Endothelial cell of umbilical vein (primary cell): Measurements from ENCODE around the gene CLNS1A. TPM values are rescaled to one million over a fixed set of nuclear protein-coding genes. Genes with fewer than 3 reads are reported as not detected.

Experiments used
- BruUV-seq: library from RNA; stranded (reverse); fragments of 400-500 nt; replicated peaks from 2 replicates; lab custom pipeline; 2021; lab: Mats Ljungman, UMichigan
- CTCF ChIA-PET: fragments of 300-600, 350-600 bp; sonication (Branson Sonifier 250); formaldehyde crosslinking; loops from one replicate; lab custom pipeline; 2021; ENCODE audit warnings: antibody characterized with exemption, inconsistent platforms; lab: Charles Lee
- POLR2A ChIA-PET: fragments of 300-600, 350-600 bp; sonication (Branson Sonifier 250); formaldehyde crosslinking; loops from one replicate; lab custom pipeline; 2021; ENCODE audit warnings: antibody characterized with exemption, inconsistent platforms; lab: Charles Lee
- DNase-seq: peaks from one replicate; pipeline ENCODE4 v3.0.0-alpha.2; 2011; ENCODE audit warnings: low read depth, low spot score
- FAIRE-seq: peaks from 2 replicates; lab custom pipeline; 2011; peaks lifted over from hg19 to GRCh38; lab: Jason Lieb, UNC
- H2AFZ ChIP-seq: 2 replicates; pipeline ENCODE4 v1.6.0; 2012; ENCODE audit warnings: low read depth, low read length, control low read depth, inconsistent platforms
- H3K27ac ChIP-seq: 2 replicates; pipeline ENCODE4 v1.5.1; 2011; ENCODE audit warnings: low read depth, mild to moderate bottlenecking, control low read depth, low read length, moderate library complexity; ENCODE audit not compliant: insufficient read depth
- H3K27me3 ChIP-seq, 2 experiments: 2 replicates each; pipeline versions ENCODE4 v1.6.0 to v1.6.1; 2011; ENCODE audit warnings: low read length in 2 of 2, mixed read lengths in 1 of 2; ENCODE audit not compliant: control insufficient read depth in 2 of 2, insufficient read depth in 2 of 2
- H3K36me3 ChIP-seq, 2 experiments: 2 replicates in 1 of 2; 3 replicates in 1 of 2; pipeline ENCODE4 v1.5.1; 2011; ENCODE audit warnings: low read length in 2 of 2, mild to moderate bottlenecking in 1 of 2, moderate library complexity in 1 of 2; ENCODE audit not compliant: control insufficient read depth in 2 of 2, insufficient read depth in 2 of 2; ENCODE audit errors: extremely low read depth in 1 of 2
- H3K4me1 ChIP-seq: 3 replicates; pipeline ENCODE4 v1.5.1; 2011; ENCODE audit warnings: mild to moderate bottlenecking, low read length; ENCODE audit not compliant: control insufficient read depth, insufficient read depth; ENCODE audit errors: extremely low read depth
- H3K4me2 ChIP-seq: 2 replicates; pipeline ENCODE4 v1.6.1; 2011; ENCODE audit warnings: low read length, control low read depth, mixed read lengths; ENCODE audit not compliant: insufficient read depth
- H3K4me3 ChIP-seq, 3 experiments: fragments of 200-600 bp in 1 of 3; sonication (generic), shearing (Covaris generic) in 1 of 3; replicated peaks in 1 of 3; 2 replicates each; pipeline ENCODE4 v1.5.1; 2011 to 2016; ENCODE audit warnings: control low read depth in 3 of 3, low read length in 3 of 3, mild to moderate bottlenecking in 2 of 3, inconsistent platforms in 1 of 3, low read depth in 1 of 3, moderate library complexity in 1 of 3; ENCODE audit not compliant: insufficient read depth in 1 of 3
- H3K79me2 ChIP-seq: 2 replicates; pipeline ENCODE4 v1.6.0; 2012; ENCODE audit warnings: low read length, inconsistent platforms; ENCODE audit not compliant: control insufficient read depth, insufficient read depth
- H3K9ac ChIP-seq: replicated peaks from 2 replicates; pipeline ENCODE3; 2011; ENCODE audit warnings: low read length, control low read depth; ENCODE audit not compliant: insufficient read depth; ENCODE audit errors: extremely low read depth
- H3K9me1 ChIP-seq: replicated peaks from 3 replicates; pipeline ENCODE4 v1.6.0; 2011; ENCODE audit warnings: mild to moderate bottlenecking, low read length; ENCODE audit not compliant: control insufficient read depth, insufficient read depth; ENCODE audit errors: extremely low read depth
- H3K9me3 ChIP-seq: replicated peaks from 2 replicates; pipeline ENCODE4 v1.5.1; 2012; ENCODE audit warnings: low read length, inconsistent platforms; ENCODE audit not compliant: control insufficient read depth, insufficient read depth
- H4K20me1 ChIP-seq: replicated peaks from 2 replicates; pipeline ENCODE3; 2011; ENCODE audit warnings: mild to moderate bottlenecking, low read length; ENCODE audit not compliant: control insufficient read depth, insufficient read depth; ENCODE audit errors: extremely low read depth
- EZH2 ChIP-seq: IDR thresholded peaks from 2 replicates; pipeline ENCODE4 v1.6.1; 2012; ENCODE audit warnings: borderline replicate concordance, low read depth, mild to moderate bottlenecking, moderate library complexity, low read length, inconsistent platforms; ENCODE audit not compliant: severe bottlenecking
- FOS ChIP-seq: IDR thresholded peaks from 2 replicates; pipeline ENCODE4 v1.6.1; 2011; ENCODE audit warnings: mild to moderate bottlenecking, low read length, moderate library complexity, borderline replicate concordance; ENCODE audit not compliant: insufficient read depth
- GATA2 ChIP-seq: IDR thresholded peaks from 2 replicates; pipeline ENCODE4 v1.7.0; 2011; ENCODE audit warnings: low read depth, mild to moderate bottlenecking, moderate library complexity, mixed read lengths, low read length; ENCODE audit not compliant: insufficient read length, insufficient read depth
- JUN ChIP-seq: IDR thresholded peaks from 2 replicates; pipeline ENCODE4 v1.6.1; 2011; ENCODE audit warnings: borderline replicate concordance, low read depth; ENCODE audit not compliant: insufficient read length, insufficient read depth
- MYC ChIP-seq: IDR thresholded peaks from one replicate; pipeline ENCODE4 v1.6.1; 2011; ENCODE audit warnings: mild to moderate bottlenecking, low read depth, low read length
- POLR2AphosphoS5 ChIP-seq: IDR thresholded peaks from 2 replicates; pipeline ENCODE4 v1.6.1; 2012; ENCODE audit warnings: low read depth, mild to moderate bottlenecking, control low read depth, low read length, moderate library complexity; ENCODE audit not compliant: insufficient read depth
- dilution Hi-C: fragments of 300-500 bp; cut with MboI; formaldehyde crosslinking; loops from one replicate; pipeline ENCODE4 v1.15.0; 2019; ENCODE audit warnings: low sequenced_read_pairs; ENCODE audit not compliant: extremely low pct_ligation_motif_present
- intact Hi-C: fragments of 100-400 bp; cut with micrococcal nuclease; formaldehyde crosslinking; loops from one replicate; pipeline ENCODE4 v1.10.0; 2022
- polyA plus RNA-seq, 4 experiments: library from polyadenylated mRNA; depleted of rRNA in 3 of 4; stranded (reverse) in 3 of 4; unstranded in 1 of 4; fragments of >200 nt; gene quantifications; 2 replicates each; pipeline versions ENCODE4 v1.2.1 to v1.2.3, GENCODE V29; 2011 to 2012; ENCODE audit warnings: missing spikeins in 1 of 4
- total RNA-seq: library from RNA; stranded (reverse); gene quantifications from 2 replicates; pipeline ENCODE4 v1.2.3, GENCODE V29; 2021
- TF ChIP-seq, protein P1 (sequence below): IDR thresholded peaks from 2 replicates; pipeline ENCODE4 v1.6.1; 2011; ENCODE audit not compliant: insufficient read depth, insufficient read length
- TF ChIP-seq, protein P2 (sequence below), 2 donors: IDR thresholded peaks; 1 replicate in 1 of 2; 2 replicates in 1 of 2; pipeline ENCODE4 v1.5.1; 2011; ENCODE audit warnings: low read length in 2 of 2, mild to moderate bottlenecking in 2 of 2, moderate library complexity in 2 of 2, control low read depth in 1 of 2, inconsistent platforms in 1 of 2, low read depth in 1 of 2; ENCODE audit not compliant: insufficient read depth in 1 of 2; ENCODE audit errors: extremely low read depth in 1 of 2

Gene CLNS1A
- total and polyA plus RNA-seq, 2 donors (not counting 3 experiments of a cell fraction or from before 2014, with no cell fraction given): 84.5 to 99.7 TPM

DNA sequence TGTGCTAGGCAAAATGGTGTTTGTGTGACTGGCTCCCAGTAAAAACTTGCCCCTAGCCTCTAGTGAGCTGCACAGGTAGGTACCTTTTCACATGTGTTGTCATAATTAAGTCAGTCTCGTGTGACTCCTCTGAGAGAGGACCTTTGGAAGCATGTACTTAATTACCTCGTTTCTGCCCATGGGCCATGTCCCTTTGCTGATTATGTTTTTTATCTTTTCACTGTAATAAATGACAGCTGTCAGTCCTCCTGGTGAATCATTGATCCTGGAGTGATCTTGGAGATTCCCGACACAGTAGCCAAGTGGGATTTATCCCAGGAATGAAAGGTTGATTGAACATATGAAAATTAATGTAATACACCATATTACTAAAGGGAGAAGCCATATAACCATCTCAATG, 12.5 kb upstream of the CLNS1A start:
- TF ChIP-seq POLR2AphosphoS5 (no peak), EZH2 (no peak), GATA2 (no peak), MYC (no peak), FOS (no peak), JUN (no peak)
- TF ChIP-seq, protein P1, sequence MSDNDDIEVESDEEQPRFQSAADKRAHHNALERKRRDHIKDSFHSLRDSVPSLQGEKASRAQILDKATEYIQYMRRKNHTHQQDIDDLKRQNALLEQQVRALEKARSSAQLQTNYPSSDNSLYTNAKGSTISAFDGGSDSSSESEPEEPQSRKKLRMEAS: no peak
- TF ChIP-seq, protein P2, sequence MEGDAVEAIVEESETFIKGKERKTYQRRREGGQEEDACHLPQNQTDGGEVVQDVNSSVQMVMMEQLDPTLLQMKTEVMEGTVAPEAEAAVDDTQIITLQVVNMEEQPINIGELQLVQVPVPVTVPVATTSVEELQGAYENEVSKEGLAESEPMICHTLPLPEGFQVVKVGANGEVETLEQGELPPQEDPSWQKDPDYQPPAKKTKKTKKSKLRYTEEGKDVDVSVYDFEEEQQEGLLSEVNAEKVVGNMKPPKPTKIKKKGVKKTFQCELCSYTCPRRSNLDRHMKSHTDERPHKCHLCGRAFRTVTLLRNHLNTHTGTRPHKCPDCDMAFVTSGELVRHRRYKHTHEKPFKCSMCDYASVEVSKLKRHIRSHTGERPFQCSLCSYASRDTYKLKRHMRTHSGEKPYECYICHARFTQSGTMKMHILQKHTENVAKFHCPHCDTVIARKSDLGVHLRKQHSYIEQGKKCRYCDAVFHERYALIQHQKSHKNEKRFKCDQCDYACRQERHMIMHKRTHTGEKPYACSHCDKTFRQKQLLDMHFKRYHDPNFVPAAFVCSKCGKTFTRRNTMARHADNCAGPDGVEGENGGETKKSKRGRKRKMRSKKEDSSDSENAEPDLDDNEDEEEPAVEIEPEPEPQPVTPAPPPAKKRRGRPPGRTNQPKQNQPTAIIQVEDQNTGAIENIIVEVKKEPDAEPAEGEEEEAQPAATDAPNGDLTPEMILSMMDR (IDR thresholded peaks at IDR 0.05; ENCODE audit: extremely low read depth in 1 of 2, insufficient read depth in 1 of 2, low read depth in 1 of 2, low read length in 2 of 2): no peak
- Histone ChIP-seq H2AFZ (no peak overlapping the region), H3K79me2 (no peaks in the 10 kb centered on the region), H3K4me1 (no peaks in the 10 kb centered on the region), H3K27me3 (no peaks in the 10 kb centered on the region), H3K36me3 (no peaks in the 10 kb centered on the region), H3K27ac (no peak overlapping the region), H4K20me1 (no peaks in the 10 kb centered on the region), H3K4me3 (no peak overlapping the region), H3K9me3 (no peaks in the 10 kb centered on the region), H3K9ac (no peak overlapping the region), H3K4me2 (no peak overlapping the region), H3K9me1 (no peaks in the 10 kb centered on the region)
- intact Hi-C loops: no loop called here
- DNase-seq: no peak
- BruUV-seq: no TSS peak
- FAIRE-seq: no peak
- CTCF ChIA-PET: interaction anchor here (1.5 to 1.6 kb wide), 2 partner anchors 9 kb away, joined by 5 read pairs; no protein-coding TSS in a partner anchor
- POLR2A ChIA-PET: no interaction called here
- dilution Hi-C loops: no loop called here
